Measurements from ENCODE around the gene LCE5A.

GRCh38 chr1:152481869-152482664 is 28.5 kb upstream of the LCE5A start:
- TF ChIP-seq, protein P1, sequence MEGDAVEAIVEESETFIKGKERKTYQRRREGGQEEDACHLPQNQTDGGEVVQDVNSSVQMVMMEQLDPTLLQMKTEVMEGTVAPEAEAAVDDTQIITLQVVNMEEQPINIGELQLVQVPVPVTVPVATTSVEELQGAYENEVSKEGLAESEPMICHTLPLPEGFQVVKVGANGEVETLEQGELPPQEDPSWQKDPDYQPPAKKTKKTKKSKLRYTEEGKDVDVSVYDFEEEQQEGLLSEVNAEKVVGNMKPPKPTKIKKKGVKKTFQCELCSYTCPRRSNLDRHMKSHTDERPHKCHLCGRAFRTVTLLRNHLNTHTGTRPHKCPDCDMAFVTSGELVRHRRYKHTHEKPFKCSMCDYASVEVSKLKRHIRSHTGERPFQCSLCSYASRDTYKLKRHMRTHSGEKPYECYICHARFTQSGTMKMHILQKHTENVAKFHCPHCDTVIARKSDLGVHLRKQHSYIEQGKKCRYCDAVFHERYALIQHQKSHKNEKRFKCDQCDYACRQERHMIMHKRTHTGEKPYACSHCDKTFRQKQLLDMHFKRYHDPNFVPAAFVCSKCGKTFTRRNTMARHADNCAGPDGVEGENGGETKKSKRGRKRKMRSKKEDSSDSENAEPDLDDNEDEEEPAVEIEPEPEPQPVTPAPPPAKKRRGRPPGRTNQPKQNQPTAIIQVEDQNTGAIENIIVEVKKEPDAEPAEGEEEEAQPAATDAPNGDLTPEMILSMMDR (conservative IDR thresholded peaks at IDR 0.05; ENCODE audit: low read length): no peak
- TF ChIP-seq EZH2phosphoT487 (IDR thresholded peaks at IDR 0.05; ENCODE audit: borderline replicate concordance, low read depth, low read length): no peak

Measured in OCI-LY7 (cell line).